SK-N-SH (cell line): ENCODE data around the gene SH3TC1. TPM values are rescaled to one million over a fixed set of nuclear protein-coding genes. Genes with fewer than 3 reads are reported as not detected.

Experiments used
- CTCF ChIA-PET: fragments of 300-600, 350-600 bp; formaldehyde crosslinking; extraction: SDS; loops from one replicate; lab custom pipeline; 2021; lab: Yijun Ruan, JAX
- POLR2A ChIA-PET: fragments of 350-600 bp; sonication (Branson Sonifier 250); formaldehyde crosslinking; extraction: SDS; loops from one replicate; lab custom pipeline; 2020; ENCODE audit warnings: antibody characterized with exemption, inconsistent platforms; lab: Yijun Ruan, JAX
- DNase-seq: peaks from one replicate; pipeline ENCODE4 v3.0.0; 2012
- H2AFZ ChIP-seq: fragments of 200-600 bp; sonication (generic); 2 replicates; pipeline ENCODE4 v1.8.1; 2016; ENCODE audit warnings: antibody characterized with exemption, mild to moderate bottlenecking, low read depth
- H3F3A ChIP-seq: fragments of 200-600 bp; sonication (generic); replicated peaks from 2 replicates; pipeline ENCODE3; 2016; ENCODE audit warnings: antibody characterized with exemption, mild to moderate bottlenecking; ENCODE audit not compliant: insufficient read depth
- H3K27ac ChIP-seq, 2 experiments: fragments of 200-500 bp in 1 of 2; fragments of 200-600 bp in 1 of 2; sonication (Bioruptor generic) in 1 of 2; sonication (generic), shearing (Covaris generic) in 1 of 2; 2 replicates each; pipeline versions ENCODE4 v1.5.1 to v1.6.1; 2014 to 2016; ENCODE audit warnings: low read depth in 2 of 2, inconsistent platforms in 1 of 2, low read length in 1 of 2, mild to moderate bottlenecking in 1 of 2, mixed read lengths in 1 of 2
- H3K27me3 ChIP-seq: fragments of 200-600 bp; sonication (generic), shearing (Covaris generic); 2 replicates; pipeline ENCODE4 v1.6.1; 2016; ENCODE audit warnings: mixed run types; ENCODE audit not compliant: insufficient read depth
- H3K36me3 ChIP-seq, 2 experiments: fragments of 200-500 bp in 1 of 2; fragments of 200-600 bp in 1 of 2; sonication (Bioruptor generic) in 1 of 2; sonication (generic) in 1 of 2; replicated peaks in 1 of 2; 2 replicates each; pipeline versions ENCODE3 to v1.5.1; 2014 to 2016; ENCODE audit warnings: low read length in 1 of 2, mild to moderate bottlenecking in 1 of 2; ENCODE audit not compliant: insufficient read depth in 2 of 2, control insufficient read depth in 1 of 2
- H3K4me1 ChIP-seq, 2 experiments: fragments of 200-500 bp in 1 of 2; fragments of 200-600 bp in 1 of 2; sonication (Bioruptor generic) in 1 of 2; sonication (generic), shearing (Covaris generic) in 1 of 2; 2 replicates each; pipeline versions ENCODE4 v1.5.1 to v1.6.1; 2014 to 2016; ENCODE audit warnings: low read depth in 1 of 2, low read length in 1 of 2, mixed run types in 1 of 2; ENCODE audit not compliant: insufficient read depth in 2 of 2, control insufficient read depth in 1 of 2
- H3K4me2 ChIP-seq: fragments of 200-600 bp; sonication (generic), shearing (Covaris generic); 2 replicates; pipeline ENCODE4 v1.6.1; 2017; ENCODE audit warnings: mixed run types
- H3K4me3 ChIP-seq, 2 experiments: fragments of 200-500 bp in 1 of 2; fragments of 200-600 bp in 1 of 2; sonication (Bioruptor generic) in 1 of 2; sonication (generic), shearing (Covaris generic) in 1 of 2; 2 replicates each; pipeline versions ENCODE4 v1.5.1 to v1.8.1; 2014 to 2016; ENCODE audit warnings: low read depth in 2 of 2, inconsistent platforms in 1 of 2, low read length in 1 of 2, mild to moderate bottlenecking in 1 of 2, mixed read lengths in 1 of 2, moderate library complexity in 1 of 2
- H3K79me2 ChIP-seq: fragments of 200-600 bp; sonication (generic); 2 replicates; pipeline ENCODE4 v1.8.1; 2017; ENCODE audit warnings: mild to moderate bottlenecking; ENCODE audit not compliant: insufficient read depth
- H3K9ac ChIP-seq: fragments of 200-600 bp; sonication (generic); 2 replicates; pipeline ENCODE4 v1.6.1; 2017; ENCODE audit warnings: mixed run types
- H3K9me2 ChIP-seq: fragments of 200-600 bp; sonication (generic); 2 replicates; pipeline ENCODE4 v1.6.1; 2017; ENCODE audit warnings: mixed run types
- H3K9me3 ChIP-seq: fragments of 200-600 bp; sonication (generic); 2 replicates; pipeline ENCODE4 v1.6.1; 2017; ENCODE audit warnings: mixed run types, mild to moderate bottlenecking, moderate library complexity
- H4K20me1 ChIP-seq: fragments of 200-600 bp; sonication (generic); 2 replicates; pipeline ENCODE4 v1.6.1; 2017; ENCODE audit warnings: mild to moderate bottlenecking, mixed run types; ENCODE audit not compliant: insufficient read depth
- ELF1 ChIP-seq: IDR thresholded peaks from 2 replicates; pipeline ENCODE4 v1.4.0; 2012
- EP300 ChIP-seq, 2 experiments: IDR thresholded peaks; 2 replicates each; pipeline versions ENCODE4 v1.4.0 to v1.6.1; 2012; ENCODE audit warnings: borderline replicate concordance in 1 of 2, low read depth in 1 of 2, low read length in 1 of 2
- EZH2phosphoT487 ChIP-seq: fragments of 200-600 bp; sonication (generic); IDR thresholded peaks from 2 replicates; pipeline ENCODE4 v1.6.1; 2017; ENCODE audit warnings: low read depth, mixed run types, mild to moderate bottlenecking, antibody characterized with exemption, moderate library complexity, borderline replicate concordance
- FOSL2 ChIP-seq: IDR thresholded peaks from 2 replicates; pipeline ENCODE4 v1.4.0; 2012; ENCODE audit warnings: low read depth, mild to moderate bottlenecking, moderate library complexity, borderline replicate concordance
- FOXM1 ChIP-seq: IDR thresholded peaks from 2 replicates; pipeline ENCODE4 v1.4.0; 2012; ENCODE audit warnings: low read depth, mild to moderate bottlenecking
- GABPA ChIP-seq: IDR thresholded peaks from 2 replicates; pipeline ENCODE4 v1.4.0; 2012; ENCODE audit warnings: low read depth, mild to moderate bottlenecking
- JUND ChIP-seq: IDR thresholded peaks from 2 replicates; pipeline ENCODE4 v1.4.0; 2012
- MEF2A ChIP-seq: IDR thresholded peaks from 2 replicates; pipeline ENCODE4 v1.4.0; 2012; ENCODE audit warnings: low read depth, borderline replicate concordance
- MXI1 ChIP-seq: IDR thresholded peaks from 2 replicates; pipeline ENCODE4 v1.6.1; 2012; ENCODE audit warnings: mild to moderate bottlenecking, low read depth, low read length, improper control_type of control experiment
- NRF1 ChIP-seq: IDR thresholded peaks from 2 replicates; pipeline ENCODE4 v1.6.1; 2012; ENCODE audit warnings: low read depth, mild to moderate bottlenecking, low read length
- RCOR1 ChIP-seq: fragments of 150-350 bp; IDR thresholded peaks from 2 replicates; pipeline ENCODE4 v1.6.1; 2017; ENCODE audit warnings: antibody characterized with exemption, low read length
- RFX5 ChIP-seq: IDR thresholded peaks from 2 replicates; pipeline ENCODE4 v1.6.1; 2012; ENCODE audit warnings: mild to moderate bottlenecking, improper control_type of control experiment, low read length
- RXRA ChIP-seq: IDR thresholded peaks from 2 replicates; pipeline ENCODE4 v1.4.0; 2012; ENCODE audit warnings: low read depth, mild to moderate bottlenecking, borderline replicate concordance
- SIN3A ChIP-seq: IDR thresholded peaks from 2 replicates; pipeline ENCODE4 v1.6.1; 2012; ENCODE audit warnings: low read depth, mild to moderate bottlenecking, low read length, moderate library complexity, borderline replicate concordance
- TAF1 ChIP-seq: IDR thresholded peaks from 2 replicates; pipeline ENCODE4 v1.6.1; 2012; ENCODE audit warnings: low read depth, mild to moderate bottlenecking, low read length, moderate library complexity, borderline replicate concordance
- TCF12 ChIP-seq: IDR thresholded peaks from 2 replicates; pipeline ENCODE4 v1.4.0; 2012
- TEAD4 ChIP-seq: IDR thresholded peaks from 2 replicates; pipeline ENCODE4 v1.4.0; 2012; ENCODE audit warnings: mild to moderate bottlenecking, borderline replicate concordance; ENCODE audit not compliant: insufficient read depth
- USF2 ChIP-seq: fragments of 150-350 bp; IDR thresholded peaks from 2 replicates; pipeline ENCODE4 v1.6.1; 2017; ENCODE audit warnings: antibody characterized with exemption, low read length, low read depth, borderline replicate concordance
- WGBS: methylation state at CpG from one replicate; pipeline ENCODE4 v1.1.6; 2017; ENCODE audit warnings: low lambda C conversion rate; 5-methylcytosine and 5-hydroxymethylcytosine counted together
- polyA plus RNA-seq, 3 experiments: library from polyadenylated mRNA; depleted of rRNA; stranded (reverse); fragments of >200 nt; gene quantifications; 2 replicates each; pipeline ENCODE4 v1.2.3, GENCODE V29; 2012
- TF ChIP-seq, protein P1 (sequence below): IDR thresholded peaks from 2 replicates; pipeline ENCODE4 v1.4.0; 2012; ENCODE audit warnings: low read depth, borderline replicate concordance
- TF ChIP-seq, protein P2 (sequence below): fragments of 150-350 bp; IDR thresholded peaks from 2 replicates; pipeline ENCODE4 v1.6.1; 2016; ENCODE audit warnings: mild to moderate bottlenecking, low read depth, low read length
- TF ChIP-seq, protein P3 (sequence below): IDR thresholded peaks from 2 replicates; pipeline ENCODE4 v1.4.0; 2012; ENCODE audit warnings: low read depth

Gene SH3TC1
- polyA plus RNA-seq, 1 of the 3 experiments (the other 2 are of a cell fraction), result 2.7 TPM

GRCh38 chr4:8162625-8163024 is 36.5 kb upstream of the SH3TC1 start:
- H3K4me2 ChIP-seq, result no peak overlapping the region
- ChIA-PET POLR2A (no interaction called here), CTCF (interaction anchor here (1.7 kb wide), 1 partner anchor 14 kb away, joined by 13 read pairs; no protein-coding TSS in a partner anchor)
- H3K36me3 ChIP-seq, result no peaks in the 10 kb centered on the region
- 73% methylated on average over 8 of the region's 8 CpGs for WGBS
- no peak for TF ChIP-seq GABPA
- TF ChIP-seq JUND, result no peak
- TF ChIP-seq, protein P1, sequence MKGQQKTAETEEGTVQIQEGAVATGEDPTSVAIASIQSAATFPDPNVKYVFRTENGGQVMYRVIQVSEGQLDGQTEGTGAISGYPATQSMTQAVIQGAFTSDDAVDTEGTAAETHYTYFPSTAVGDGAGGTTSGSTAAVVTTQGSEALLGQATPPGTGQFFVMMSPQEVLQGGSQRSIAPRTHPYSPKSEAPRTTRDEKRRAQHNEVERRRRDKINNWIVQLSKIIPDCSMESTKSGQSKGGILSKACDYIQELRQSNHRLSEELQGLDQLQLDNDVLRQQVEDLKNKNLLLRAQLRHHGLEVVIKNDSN, result no peak
- no peak for TF ChIP-seq SIN3A
- TF ChIP-seq FOSL2, result no peak
- TF ChIP-seq FOXM1, result no peak
- TF ChIP-seq EZH2phosphoT487, result no peak
- no peak for TF ChIP-seq TEAD4
- no peak for TF ChIP-seq USF2
- TF ChIP-seq, protein P2, sequence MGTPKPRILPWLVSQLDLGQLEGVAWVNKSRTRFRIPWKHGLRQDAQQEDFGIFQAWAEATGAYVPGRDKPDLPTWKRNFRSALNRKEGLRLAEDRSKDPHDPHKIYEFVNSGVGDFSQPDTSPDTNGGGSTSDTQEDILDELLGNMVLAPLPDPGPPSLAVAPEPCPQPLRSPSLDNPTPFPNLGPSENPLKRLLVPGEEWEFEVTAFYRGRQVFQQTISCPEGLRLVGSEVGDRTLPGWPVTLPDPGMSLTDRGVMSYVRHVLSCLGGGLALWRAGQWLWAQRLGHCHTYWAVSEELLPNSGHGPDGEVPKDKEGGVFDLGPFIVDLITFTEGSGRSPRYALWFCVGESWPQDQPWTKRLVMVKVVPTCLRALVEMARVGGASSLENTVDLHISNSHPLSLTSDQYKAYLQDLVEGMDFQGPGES, result no peak
- TF ChIP-seq MXI1, result no peak
- no peak for TF ChIP-seq TAF1
- no peak for TF ChIP-seq EP300 (IDR thresholded peaks at IDR 0.05; ENCODE audit: borderline replicate concordance in 1 of 2, low read depth in 1 of 2, low read length in 1 of 2)
- TF ChIP-seq MEF2A, result no peak
- TF ChIP-seq ELF1, result no peak
- no peak for TF ChIP-seq NRF1
- H3K27me3 ChIP-seq, result 0 out of 2 replicates have a peak, but pooled peaks cover 7% of the 10 kb centered on the region
- H4K20me1 ChIP-seq, result no peaks in the 10 kb centered on the region
- H3K9me3 ChIP-seq, result no peaks in the 10 kb centered on the region
- no peak for DNase-seq
- no peak overlapping the region for H2AFZ ChIP-seq
- H3K79me2 ChIP-seq, result no peaks in the 10 kb centered on the region
- no peak overlapping the region for H3K9ac ChIP-seq
- no peaks in the 10 kb centered on the region for H3K9me2 ChIP-seq
- H3F3A ChIP-seq, result no peaks in the 10 kb centered on the region
- H3K4me1 ChIP-seq, result peaks cover 0 to 12% of the 10 kb centered on the region in 2 experiments; a peak in 1 of 4 replicates
- H3K27ac ChIP-seq, result no peak overlapping the region
- H3K4me3 ChIP-seq, result no peak overlapping the region

- Histone ChIP-seq H3K4me2 (no peak overlapping the region), H3K79me2 (no peaks in the 10 kb centered on the region), H3K9me2 (no peaks in the 10 kb centered on the region), H4K20me1 (no peaks in the 10 kb centered on the region), H3F3A (no peaks in the 10 kb centered on the region), H2AFZ (no peak overlapping the region), H3K4me3 (no peak overlapping the region), H3K9ac (no peak overlapping the region), H3K36me3 (no peaks in the 10 kb centered on the region), H3K27ac (no peak overlapping the region), H3K27me3 (0 out of 2 replicates have a peak, but pooled peaks cover 3% of the 10 kb centered on the region), H3K4me1 (peaks cover 0 to 8% of the 10 kb centered on the region in 2 experiments; a peak in 1 of 4 replicates), H3K9me3 (no peaks in the 10 kb centered on the region)
- CTCF ChIA-PET, result interaction anchor here (0.7 to 1.7 kb wide), 2 partner anchors 11 to 14 kb away, joined by 3 to 13 read pairs; no protein-coding TSS in a partner anchor
- WGBS, result 43% methylated on average over 6 of the region's 7 CpGs
- no peak for DNase-seq
- POLR2A ChIA-PET, result no interaction called here
- no peak for TF ChIP-seq MXI1
- TF ChIP-seq RCOR1, result no peak
- TF ChIP-seq FOXM1, result no peak
- TF ChIP-seq, protein P3, sequence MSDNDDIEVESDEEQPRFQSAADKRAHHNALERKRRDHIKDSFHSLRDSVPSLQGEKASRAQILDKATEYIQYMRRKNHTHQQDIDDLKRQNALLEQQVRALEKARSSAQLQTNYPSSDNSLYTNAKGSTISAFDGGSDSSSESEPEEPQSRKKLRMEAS, result no peak
- no peak for TF ChIP-seq RFX5
- no peak for TF ChIP-seq TCF12
- no peak for TF ChIP-seq TEAD4
- TF ChIP-seq TAF1, result no peak
- TF ChIP-seq RXRA, result no peak
- TF ChIP-seq, protein P1, result no peak
Measured at GRCh38 chr4:8163026-8163425, 36.1 kb upstream of the SH3TC1 start.
